ENCODE data around the gene GRK3.
"Not testable (repeated sequence)": the region's sequence is repeated elsewhere in the genome, so short reads cannot be mapped to it uniquely, and the experiment has no call there.

The GRK3 gene

DNA sequence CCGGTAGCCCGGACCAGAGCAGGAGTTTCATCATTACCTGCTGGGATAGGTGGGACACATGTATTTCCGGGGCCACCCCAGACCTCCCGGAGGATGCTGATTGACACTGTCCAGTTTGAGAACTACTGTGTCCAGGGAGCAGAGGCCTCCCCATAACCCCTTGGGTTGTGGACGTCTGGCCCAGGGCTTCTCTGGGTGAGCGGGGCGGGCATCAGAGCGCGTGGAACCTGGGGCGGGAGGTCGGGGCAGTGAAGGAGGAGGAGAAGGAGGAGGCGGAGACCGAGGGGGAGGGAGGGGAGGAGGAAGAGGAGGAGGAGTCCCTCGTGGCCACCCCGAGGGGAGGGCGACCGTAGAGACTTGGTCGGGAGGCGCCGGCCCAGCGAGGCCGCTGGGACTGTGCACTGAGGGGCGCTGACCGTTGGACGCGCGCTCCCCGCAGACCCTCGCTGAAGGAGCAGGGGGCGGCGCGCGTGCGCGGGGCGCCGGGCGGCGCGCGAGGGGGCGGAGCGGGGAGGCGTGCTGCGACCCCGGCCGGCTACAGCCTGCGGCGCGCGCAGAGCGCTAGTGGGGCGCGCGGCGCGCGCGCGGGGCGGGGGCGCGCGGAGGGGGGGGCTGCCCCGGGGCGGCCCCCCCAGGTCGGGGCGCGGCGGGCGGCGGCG, at the start of gene GRK3:
GRK3 (plus strand) TSS at position 356 of the 659 bp plus-strand sequence. CDS start 366 bp downstream, outside the sequence.
- peak; percentile 93 for DNase-seq (ENCODE audit: low spot score)

- no peak for DNase-seq (ENCODE audit: low spot score)
Measured at GRCh38 chr22:25518000-25518663, 46.3 kb upstream of the GRK3 start.

- DNase-seq (ENCODE audit: low spot score) = no peak
Measured at GRCh38 chr22:25525376-25525775, 39.1 kb upstream of the GRK3 start.

- not testable (repeated sequence) for DNase-seq (ENCODE audit: low spot score)
Measured at GRCh38 chr22:25525804-25526584, 38.5 kb upstream of the GRK3 start.

DNA sequence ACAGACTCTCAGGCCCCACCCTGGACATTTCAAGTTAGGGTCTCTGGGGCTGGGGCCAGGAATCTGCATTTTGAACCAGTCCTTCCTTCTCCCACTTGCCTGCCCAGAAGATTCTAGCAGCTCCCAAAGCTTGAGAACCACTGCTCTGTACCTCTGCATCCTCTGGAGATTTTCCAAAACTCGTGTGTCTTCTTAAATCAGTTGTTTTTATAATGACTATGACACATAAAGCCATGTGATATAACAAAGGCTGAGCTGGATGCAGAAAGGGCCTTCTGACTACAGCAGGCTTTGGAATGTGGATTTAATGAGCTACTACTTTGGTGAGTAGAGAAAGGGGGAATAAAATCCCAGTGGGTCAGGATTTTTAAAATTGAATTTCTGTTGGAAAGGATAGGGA, 37.5 kb upstream of the GRK3 start:
- DNase-seq (ENCODE audit: low spot score) = not testable (repeated sequence)

GRCh38 chr22:25528068-25528467, 36.4 kb upstream of the GRK3 start:
- DNase-seq (ENCODE audit: low spot score) = not testable (repeated sequence)

DNA sequence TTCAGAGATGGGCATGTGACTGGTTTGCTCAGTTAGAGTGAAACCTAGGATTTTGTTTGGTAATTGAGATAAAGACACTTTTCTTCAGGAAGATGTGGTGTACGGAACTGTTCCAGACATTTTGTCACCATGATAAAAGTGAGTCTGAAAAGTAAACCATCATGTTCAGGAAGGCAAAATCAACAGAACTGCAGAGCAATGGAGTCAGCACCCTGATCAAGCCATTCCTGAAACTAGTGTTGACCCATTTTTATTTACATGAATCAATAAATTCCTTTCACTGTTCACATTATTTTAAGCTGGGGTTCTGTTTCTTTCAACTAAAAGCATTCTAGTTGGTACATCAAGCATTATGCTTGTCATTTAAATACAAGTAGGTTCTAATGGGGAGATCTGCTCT, 35.4 kb upstream of the GRK3 start:
- not testable (repeated sequence) for DNase-seq (ENCODE audit: low spot score)

DNA sequence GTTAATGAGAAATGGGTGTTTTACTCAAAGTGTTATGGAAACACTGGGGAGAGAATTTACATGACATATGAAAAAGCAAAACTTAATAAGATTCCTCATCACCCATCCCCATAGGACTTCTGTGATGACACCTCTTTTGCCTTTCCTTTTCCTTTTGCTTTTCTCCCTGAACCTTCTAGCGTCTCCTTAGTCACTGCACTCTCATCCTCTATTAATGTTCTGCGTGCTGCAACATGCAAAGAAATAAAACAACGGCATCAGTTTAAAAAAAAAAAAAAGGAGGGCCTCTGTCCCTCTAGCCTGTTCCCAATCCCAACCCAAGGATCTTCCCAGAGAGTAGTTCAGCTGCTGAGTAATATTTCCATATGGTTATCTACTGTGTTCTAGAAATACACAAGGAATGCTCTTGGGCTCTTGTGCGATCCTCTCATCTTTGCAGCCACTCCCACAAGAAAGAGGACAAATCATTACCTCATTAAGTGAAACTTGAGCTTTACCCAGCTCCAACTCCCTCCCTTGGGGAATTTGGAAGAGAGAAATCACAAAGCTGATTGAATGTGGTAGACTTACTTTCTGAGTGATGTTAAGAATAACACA, 34.8 kb upstream of the GRK3 start:
- not testable (repeated sequence) for DNase-seq (ENCODE audit: low spot score)

DNA sequence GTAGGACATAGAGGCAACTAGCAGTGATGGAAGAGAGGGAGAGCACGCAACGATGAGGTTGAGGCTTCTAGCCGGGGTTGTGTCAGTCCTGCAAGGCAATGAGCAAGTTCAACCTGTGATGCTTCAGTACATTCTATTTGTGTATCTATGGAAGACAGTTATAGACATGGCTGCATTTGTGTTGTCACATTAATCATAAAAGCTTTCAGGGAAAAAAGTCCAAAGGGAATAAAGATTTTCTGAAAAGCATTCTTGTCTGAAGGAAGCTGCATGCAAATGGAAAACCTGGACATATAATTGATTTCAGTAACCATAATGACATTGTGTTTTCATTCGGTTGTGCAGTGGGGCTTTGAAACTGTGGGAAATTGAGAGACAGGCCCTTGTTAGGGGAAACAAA, 32.8 kb upstream of the GRK3 start:
- DNase-seq (ENCODE audit: low spot score) = not testable (repeated sequence)

- no peak for DNase-seq (ENCODE audit: low spot score)
Measured at GRCh38 chr22:25534724-25535123, 29.8 kb upstream of the GRK3 start.

DNA sequence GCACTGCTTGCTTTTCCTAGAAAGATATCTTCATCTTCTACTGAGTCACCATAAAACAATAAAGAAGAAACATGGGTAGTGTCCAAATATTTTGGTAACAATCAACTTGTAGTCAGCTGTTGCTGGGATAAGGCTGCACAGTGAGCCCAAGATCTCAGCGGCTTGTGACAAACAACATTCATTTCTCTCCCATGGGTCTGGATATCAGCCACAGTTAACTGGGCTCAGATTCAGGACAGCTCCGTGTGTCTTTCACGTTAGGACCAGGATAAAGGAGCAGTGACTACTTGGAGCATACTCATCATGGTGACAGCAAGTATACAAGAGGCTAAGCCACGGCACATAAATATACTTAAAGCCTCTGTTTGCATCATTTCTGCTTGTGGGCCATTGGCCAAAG, 27.9 kb upstream of the GRK3 start:
- DNase-seq (ENCODE audit: low spot score) = no peak

DNA sequence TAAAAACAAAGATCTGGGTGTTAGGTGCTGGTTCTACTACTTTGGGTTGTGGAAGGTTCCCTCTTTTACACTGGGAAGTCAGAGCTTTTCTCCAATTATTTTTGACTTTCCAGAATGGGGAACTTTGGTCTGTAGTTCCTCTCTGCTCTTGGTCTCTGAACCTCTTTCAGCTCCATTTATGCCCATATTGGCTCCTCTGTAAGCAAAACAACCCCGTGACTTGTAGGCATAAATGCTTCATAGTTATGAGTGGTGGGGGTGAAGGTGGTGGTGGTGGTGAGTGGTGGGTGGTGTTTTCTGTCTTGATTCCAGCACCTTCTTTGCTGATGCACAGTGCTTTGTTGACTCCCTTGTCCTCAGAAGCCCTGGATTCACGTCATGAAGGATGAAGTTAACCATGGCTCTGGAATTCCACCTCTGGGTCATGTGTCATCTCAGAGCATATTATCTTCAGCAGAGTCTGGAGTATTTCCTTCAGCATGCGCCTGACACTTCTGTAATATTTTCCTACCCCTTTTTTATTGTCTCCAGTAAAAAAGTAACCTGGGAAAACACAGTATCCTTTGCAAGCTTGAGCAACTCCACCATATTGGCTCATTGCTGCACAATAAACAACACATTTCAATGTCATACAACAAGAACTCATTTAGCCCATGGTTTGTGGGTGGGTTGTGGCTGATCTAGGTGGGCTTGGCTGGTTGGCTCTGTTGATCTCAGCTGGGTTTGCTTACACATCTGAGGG, 24.1 kb upstream of the GRK3 start:
- DNase-seq (ENCODE audit: low spot score) = no peak

- DNase-seq (ENCODE audit: low spot score) = no peak
Measured at GRCh38 chr22:25540908-25541660, 23.4 kb upstream of the GRK3 start.

DNA sequence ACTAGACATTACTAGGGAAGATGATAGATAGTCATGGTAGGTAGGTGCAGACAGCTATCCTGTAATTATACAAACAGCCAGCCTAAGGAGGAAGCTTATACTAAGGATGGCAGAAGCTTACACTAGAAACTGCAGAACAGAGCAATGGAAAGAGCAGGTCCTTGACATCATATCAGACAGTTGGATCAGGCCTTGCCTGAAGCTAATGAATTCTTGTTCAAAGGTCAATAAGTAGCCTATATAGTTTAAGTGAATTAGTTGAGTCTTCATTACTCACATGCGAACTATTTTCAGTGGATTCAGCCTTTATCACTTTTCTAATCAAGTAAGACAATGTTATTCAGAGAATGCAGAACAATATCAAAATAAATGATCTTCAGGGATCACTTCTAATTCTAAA, 22.3 kb upstream of the GRK3 start:
- DNase-seq (ENCODE audit: low spot score) = no peak

- no peak for DNase-seq (ENCODE audit: low spot score)
Measured at GRCh38 chr22:25542720-25543402, 21.6 kb upstream of the GRK3 start.

DNA sequence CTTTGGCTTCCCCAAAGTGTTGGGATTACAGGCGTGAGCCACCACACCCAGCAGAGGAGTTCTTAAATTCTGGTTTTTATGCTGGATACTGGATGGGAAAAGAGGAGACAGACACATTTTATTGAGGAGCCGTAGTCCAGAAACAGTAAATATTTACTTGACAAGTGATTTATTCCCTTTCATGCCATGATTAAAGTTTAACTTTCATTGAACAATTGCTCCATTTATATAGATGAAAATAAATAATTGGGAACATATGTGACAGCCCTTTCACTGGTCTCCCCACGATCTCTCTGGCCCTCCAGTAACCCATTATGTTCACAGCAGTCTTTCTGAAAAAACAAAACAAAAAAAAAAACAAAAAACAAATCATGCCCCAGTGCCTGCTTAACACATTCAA, 19.3 kb upstream of the GRK3 start:
- DNase-seq (ENCODE audit: low spot score) = no peak

GRCh38 chr22:25545672-25546071, 18.8 kb upstream of the GRK3 start:
- DNase-seq (ENCODE audit: low spot score) = no peak

GRCh38 chr22:25546242-25546641, 18.2 kb upstream of the GRK3 start:
- no peak for DNase-seq (ENCODE audit: low spot score)

DNA sequence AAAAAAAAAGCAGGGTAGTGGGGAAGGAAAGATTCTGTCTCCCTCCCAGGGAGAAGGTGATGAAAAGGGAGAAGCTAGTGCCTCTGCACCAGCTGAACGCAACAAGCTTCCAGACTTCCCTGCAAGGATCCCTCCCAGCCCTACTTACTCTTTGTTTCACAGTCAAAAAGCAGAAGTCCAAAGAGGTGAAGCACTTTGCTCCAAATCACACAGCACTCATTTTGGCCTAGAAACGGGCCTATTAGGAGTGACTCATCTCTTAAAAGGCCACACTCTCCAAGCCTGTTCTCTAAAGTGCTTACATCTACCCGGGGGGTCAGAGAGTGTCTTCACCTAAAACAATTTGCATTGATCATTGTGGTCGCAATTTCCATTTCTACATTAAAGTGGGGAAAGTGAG, 17.7 kb upstream of the GRK3 start:
- DNase-seq (ENCODE audit: low spot score) = no peak

DNA sequence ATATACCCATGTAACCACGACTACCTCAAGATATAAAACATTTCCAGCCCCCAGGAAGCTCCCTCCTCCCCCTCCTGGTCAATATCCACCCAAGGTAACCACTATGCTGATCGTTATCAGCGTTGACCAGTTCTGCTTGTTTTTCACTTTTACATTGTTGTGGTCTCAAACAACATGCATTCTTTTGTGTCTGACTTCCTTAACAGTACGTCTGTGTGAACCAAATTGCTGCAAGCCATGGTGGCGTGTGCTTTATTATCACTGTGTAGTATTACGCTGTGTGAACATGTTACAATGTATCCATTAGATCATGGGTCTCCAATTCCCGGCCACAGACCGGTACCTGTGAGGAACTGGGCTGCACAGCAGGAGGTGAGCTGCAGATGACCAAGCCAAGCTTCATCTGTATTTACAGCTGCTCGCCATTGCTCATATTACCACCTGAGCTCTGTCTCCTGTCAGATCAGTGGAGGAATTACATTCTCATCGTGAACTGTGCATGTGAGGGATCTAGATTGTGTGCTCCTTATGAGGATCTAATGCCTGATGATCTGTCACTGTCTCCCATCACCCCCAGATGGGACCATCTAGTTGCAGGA, 15.5 kb upstream of the GRK3 start:
- no peak for DNase-seq (ENCODE audit: low spot score)
